HEK293 (cell line): ENCODE results near the gene RAD9B.

Source experiments
- FEZF1 ChIP-seq: fragments of 450-650 bp; formaldehyde crosslinking; IDR thresholded peaks from 2 replicates; pipeline ENCODE4 v1.5.1; 2016; ENCODE audit warnings: missing biosample characterization, missing genetic modification characterization
- HOXC10 ChIP-seq: sonication (generic); formaldehyde crosslinking; IDR thresholded peaks from 2 replicates; pipeline ENCODE4 v1.8.1; 2023; ENCODE audit warnings: mild to moderate bottlenecking, missing genetic modification reagents
- HOXD13 ChIP-seq: sonication (generic); formaldehyde crosslinking; IDR thresholded peaks from 2 replicates; pipeline ENCODE4 v1.8.0; 2022; ENCODE audit warnings: missing genetic modification reagents, borderline replicate concordance
- IKZF3 ChIP-seq: fragments of 450-650 bp; IDR thresholded peaks from 2 replicates; pipeline ENCODE4 v1.5.0; 2018; ENCODE audit warnings: missing biosample characterization, mild to moderate bottlenecking, missing genetic modification characterization, moderate library complexity
- REPIN1 ChIP-seq: fragments of 450-650 bp; formaldehyde crosslinking; IDR thresholded peaks from 2 replicates; pipeline ENCODE4 v1.5.1; 2017; ENCODE audit warnings: missing biosample characterization, missing genetic modification characterization, low read depth
- TSHZ1 ChIP-seq: fragments of 450-650 bp; formaldehyde crosslinking; IDR thresholded peaks from 2 replicates; pipeline ENCODE4 v1.5.1; 2016; ENCODE audit warnings: missing biosample characterization, missing genetic modification characterization, borderline replicate concordance
- ZBTB21 ChIP-seq: fragments of 450-650 bp; formaldehyde crosslinking; IDR thresholded peaks from 2 replicates; pipeline ENCODE4 v1.5.1; 2017; ENCODE audit warnings: missing biosample characterization, missing genetic modification characterization
- ZBTB7A ChIP-seq: fragments of 450-650 bp; formaldehyde crosslinking; IDR thresholded peaks from 2 replicates; pipeline ENCODE4 v1.5.1; 2016; ENCODE audit warnings: low read depth, missing biosample characterization, missing genetic modification characterization
- ZBTB8A ChIP-seq: fragments of 450-650 bp; formaldehyde crosslinking; IDR thresholded peaks from 2 replicates; pipeline ENCODE4 v1.5.1; 2016; ENCODE audit warnings: missing biosample characterization, missing genetic modification characterization
- ZEB2 ChIP-seq: fragments of 450-650 bp; formaldehyde crosslinking; IDR thresholded peaks from 2 replicates; pipeline ENCODE4 v1.5.1; 2016; ENCODE audit warnings: missing biosample characterization, missing genetic modification characterization
- ZFHX2 ChIP-seq: fragments of 450-650 bp; formaldehyde crosslinking; conservative IDR thresholded peaks from 2 replicates; pipeline ENCODE4 v1.5.1; 2016; ENCODE audit warnings: missing biosample characterization, missing genetic modification characterization
- ZFP37 ChIP-seq: fragments of 450-650 bp; formaldehyde crosslinking; IDR thresholded peaks from 2 replicates; pipeline ENCODE4 v1.5.1; 2016; ENCODE audit warnings: missing biosample characterization, missing genetic modification characterization
- ZFP41 ChIP-seq: fragments of 450-650 bp; formaldehyde crosslinking; IDR thresholded peaks from 2 replicates; pipeline ENCODE4 v1.5.1; 2016; ENCODE audit warnings: missing biosample characterization, missing genetic modification characterization, borderline replicate concordance
- ZNF10 ChIP-seq: fragments of 450-650 bp; formaldehyde crosslinking; IDR thresholded peaks from 2 replicates; pipeline ENCODE4 v1.5.1; 2017; ENCODE audit warnings: missing biosample characterization, missing genetic modification characterization
- ZNF112 ChIP-seq: fragments of 450-650 bp; formaldehyde crosslinking; IDR thresholded peaks from 2 replicates; pipeline ENCODE4 v1.5.0; 2017; ENCODE audit warnings: missing biosample characterization, missing genetic modification characterization
- ZNF16 ChIP-seq: fragments of 450-650 bp; formaldehyde crosslinking; IDR thresholded peaks from 2 replicates; pipeline ENCODE4 v1.5.1; 2016; ENCODE audit warnings: low read depth, missing biosample characterization, missing genetic modification characterization
- ZNF266 ChIP-seq: fragments of 450-650 bp; formaldehyde crosslinking; IDR thresholded peaks from 2 replicates; pipeline ENCODE4 v1.5.1; 2016; ENCODE audit warnings: missing biosample characterization, missing genetic modification characterization, low read depth
- ZNF433 ChIP-seq: fragments of 450-650 bp; formaldehyde crosslinking; IDR thresholded peaks from 2 replicates; pipeline ENCODE4 v1.5.1; 2016; ENCODE audit warnings: missing biosample characterization, missing genetic modification characterization, low read depth
- ZNF48 ChIP-seq: fragments of 450-650 bp; formaldehyde crosslinking; IDR thresholded peaks from 2 replicates; pipeline ENCODE4 v1.5.1; 2016; ENCODE audit warnings: missing biosample characterization, missing genetic modification characterization
- ZNF555 ChIP-seq: fragments of 450-650 bp; formaldehyde crosslinking; conservative IDR thresholded peaks from 2 replicates; pipeline ENCODE4 v1.5.1; 2017; ENCODE audit warnings: missing biosample characterization, mild to moderate bottlenecking, missing genetic modification characterization, inconsistent platforms
- ZNF623 ChIP-seq: fragments of 450-650 bp; formaldehyde crosslinking; IDR thresholded peaks from 2 replicates; pipeline ENCODE4 v1.5.1; 2016; ENCODE audit warnings: missing biosample characterization, missing genetic modification characterization
- ZNF624 ChIP-seq: fragments of 450-650 bp; formaldehyde crosslinking; IDR thresholded peaks from 2 replicates; pipeline ENCODE4 v1.5.1; 2017; ENCODE audit warnings: missing biosample characterization, missing genetic modification characterization
- ZNF626 ChIP-seq: fragments of 450-650 bp; sonication (Bioruptor Pico); formaldehyde crosslinking; IDR thresholded peaks from 2 replicates; pipeline ENCODE4 v1.5.1; 2018; ENCODE audit warnings: missing biosample characterization, missing genetic modification characterization, inconsistent platforms
- ZNF639 ChIP-seq: fragments of 450-650 bp; formaldehyde crosslinking; IDR thresholded peaks from 2 replicates; pipeline ENCODE4 v1.5.1; 2016; ENCODE audit warnings: missing biosample characterization, missing genetic modification characterization
- ZNF670 ChIP-seq: fragments of 450-650 bp; formaldehyde crosslinking; IDR thresholded peaks from 2 replicates; pipeline ENCODE4 v1.5.1; 2016; ENCODE audit warnings: missing biosample characterization, missing genetic modification characterization, low read depth
- ZNF677 ChIP-seq: fragments of 450-650 bp; IDR thresholded peaks from 2 replicates; pipeline ENCODE4 v1.5.0; 2018; ENCODE audit warnings: missing biosample characterization, mild to moderate bottlenecking, missing genetic modification characterization, moderate library complexity
- ZNF707 ChIP-seq: fragments of 450-650 bp; formaldehyde crosslinking; IDR thresholded peaks from 2 replicates; pipeline ENCODE4 v1.5.1; 2016; ENCODE audit warnings: missing biosample characterization, missing genetic modification characterization
- ZSCAN23 ChIP-seq: fragments of 450-650 bp; formaldehyde crosslinking; IDR thresholded peaks from 2 replicates; pipeline ENCODE4 v1.5.1; 2016; ENCODE audit warnings: missing biosample characterization, missing genetic modification characterization
- TF ChIP-seq, protein P1 (sequence below): fragments of 450-650 bp; formaldehyde crosslinking; IDR thresholded peaks from 2 replicates; pipeline ENCODE4 v1.5.1; 2016; ENCODE audit warnings: missing biosample characterization, missing genetic modification characterization
- TF ChIP-seq, protein P2 (sequence below): fragments of 450-650 bp; formaldehyde crosslinking; conservative IDR thresholded peaks from 2 replicates; pipeline ENCODE4 v1.5.1; 2016; ENCODE audit warnings: low read depth, missing biosample characterization, missing genetic modification characterization

The RAD9B gene

GRCh38 chr12:110537605-110538409 lies 35.7 kb downstream of the RAD9B start (continued):
- TF ChIP-seq, protein P1, sequence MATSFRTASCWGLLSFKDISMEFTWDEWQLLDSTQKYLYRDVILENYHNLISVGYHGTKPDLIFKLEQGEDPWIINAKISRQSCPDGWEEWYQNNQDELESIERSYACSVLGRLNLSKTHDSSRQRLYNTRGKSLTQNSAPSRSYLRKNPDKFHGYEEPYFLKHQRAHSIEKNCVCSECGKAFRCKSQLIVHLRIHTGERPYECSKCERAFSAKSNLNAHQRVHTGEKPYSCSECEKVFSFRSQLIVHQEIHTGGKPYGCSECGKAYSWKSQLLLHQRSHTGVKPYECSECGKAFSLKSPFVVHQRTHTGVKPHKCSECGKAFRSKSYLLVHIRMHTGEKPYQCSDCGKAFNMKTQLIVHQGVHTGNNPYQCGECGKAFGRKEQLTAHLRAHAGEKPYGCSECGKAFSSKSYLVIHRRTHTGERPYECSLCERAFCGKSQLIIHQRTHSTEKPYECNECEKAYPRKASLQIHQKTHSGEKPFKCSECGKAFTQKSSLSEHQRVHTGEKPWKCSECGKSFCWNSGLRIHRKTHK (tag by site-specific recombination) = no peak
- no peak for TF ChIP-seq TSHZ1 (tag by site-specific recombination)
- no peak for TF ChIP-seq ZNF555 (tag by site-specific recombination)
- no peak for TF ChIP-seq REPIN1 (tag by site-specific recombination)
- no peak for TF ChIP-seq ZNF10
- TF ChIP-seq FEZF1 (tag by site-specific recombination) = peak; percentile 85
- peak; percentile 70 for TF ChIP-seq ZBTB21 (tag by site-specific recombination)
- TF ChIP-seq HOXD13 = no peak
- TF ChIP-seq ZFHX2 (tag by site-specific recombination) = peak; percentile 72
- no peak for TF ChIP-seq ZNF266 (tag by site-specific recombination)
- TF ChIP-seq ZSCAN23 (tag by site-specific recombination) = no peak
- TF ChIP-seq ZNF112 (tag by site-specific recombination) = no peak
- no peak for TF ChIP-seq ZFP41 (tag by site-specific recombination)
- TF ChIP-seq, protein P2, sequence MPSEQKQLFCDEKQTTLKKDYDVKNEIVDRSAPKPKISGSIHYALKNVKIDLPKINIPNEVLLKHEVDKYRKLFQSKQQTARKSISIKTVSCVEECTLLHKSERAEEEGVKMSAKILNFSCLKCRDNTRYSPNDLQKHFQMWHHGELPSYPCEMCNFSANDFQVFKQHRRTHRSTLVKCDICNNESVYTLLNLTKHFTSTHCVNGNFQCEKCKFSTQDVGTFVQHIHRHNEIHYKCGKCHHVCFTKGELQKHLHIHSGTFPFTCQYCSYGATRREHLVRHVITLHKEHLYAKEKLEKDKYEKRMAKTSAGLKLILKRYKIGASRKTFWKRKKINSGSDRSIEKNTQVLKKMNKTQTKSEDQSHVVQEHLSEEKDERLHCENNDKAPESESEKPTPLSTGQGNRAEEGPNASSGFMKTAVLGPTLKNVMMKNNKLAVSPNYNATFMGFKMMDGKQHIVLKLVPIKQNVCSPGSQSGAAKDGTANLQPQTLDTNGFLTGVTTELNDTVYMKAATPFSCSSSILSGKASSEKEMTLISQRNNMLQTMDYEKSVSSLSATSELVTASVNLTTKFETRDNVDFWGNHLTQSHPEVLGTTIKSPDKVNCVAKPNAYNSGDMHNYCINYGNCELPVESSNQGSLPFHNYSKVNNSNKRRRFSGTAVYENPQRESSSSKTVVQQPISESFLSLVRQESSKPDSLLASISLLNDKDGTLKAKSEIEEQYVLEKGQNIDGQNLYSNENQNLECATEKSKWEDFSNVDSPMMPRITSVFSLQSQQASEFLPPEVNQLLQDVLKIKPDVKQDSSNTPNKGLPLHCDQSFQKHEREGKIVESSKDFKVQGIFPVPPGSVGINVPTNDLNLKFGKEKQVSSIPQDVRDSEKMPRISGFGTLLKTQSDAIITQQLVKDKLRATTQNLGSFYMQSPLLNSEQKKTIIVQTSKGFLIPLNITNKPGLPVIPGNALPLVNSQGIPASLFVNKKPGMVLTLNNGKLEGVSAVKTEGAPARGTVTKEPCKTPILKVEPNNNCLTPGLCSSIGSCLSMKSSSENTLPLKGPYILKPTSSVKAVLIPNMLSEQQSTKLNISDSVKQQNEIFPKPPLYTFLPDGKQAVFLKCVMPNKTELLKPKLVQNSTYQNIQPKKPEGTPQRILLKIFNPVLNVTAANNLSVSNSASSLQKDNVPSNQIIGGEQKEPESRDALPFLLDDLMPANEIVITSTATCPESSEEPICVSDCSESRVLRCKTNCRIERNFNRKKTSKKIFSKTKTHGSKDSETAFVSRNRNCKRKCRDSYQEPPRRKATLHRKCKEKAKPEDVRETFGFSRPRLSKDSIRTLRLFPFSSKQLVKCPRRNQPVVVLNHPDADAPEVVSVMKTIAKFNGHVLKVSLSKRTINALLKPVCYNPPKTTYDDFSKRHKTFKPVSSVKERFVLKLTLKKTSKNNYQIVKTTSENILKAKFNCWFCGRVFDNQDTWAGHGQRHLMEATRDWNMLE = no peak
- no peak for TF ChIP-seq ZNF639 (tag by site-specific recombination)
- TF ChIP-seq ZNF624 (tag by site-specific recombination) = no peak
- TF ChIP-seq IKZF3 = peak; percentile 55
- no peak for TF ChIP-seq ZFP37 (tag by site-specific recombination)
- peak; percentile 72 for TF ChIP-seq ZBTB8A (tag by site-specific recombination)
- no peak for TF ChIP-seq ZNF626 (tag by site-specific recombination)
- no peak for TF ChIP-seq ZNF670 (tag by site-specific recombination)
- no peak for TF ChIP-seq ZNF623 (tag by site-specific recombination)
- no peak for TF ChIP-seq ZNF433 (tag by site-specific recombination)
- TF ChIP-seq ZEB2 (tag by site-specific recombination) = no peak; the same call in 1 of the 2 replicates
- TF ChIP-seq ZNF677 (tag by site-specific recombination) = no peak
- no peak for TF ChIP-seq ZBTB7A (tag by site-specific recombination)
- TF ChIP-seq HOXC10 (CRISPR knock-in tag) = no peak
- no peak for TF ChIP-seq ZNF16 (tag by site-specific recombination)
- TF ChIP-seq ZNF707 = no peak
- TF ChIP-seq ZNF48 (tag by site-specific recombination) = no peak
